Activated naive CD4-positive, alpha-beta T cell treated with anti-CD3 and anti-CD28 coated beads for 36 hours (primary cell): ENCODE measurements around the gene NCL. TPM values are rescaled to one million over a fixed set of nuclear protein-coding genes. Genes with fewer than 3 reads are reported as not detected.
A peak's percentile ranks its signal among the peaks of the same experiment; 100 is the strongest.

ENCODE experiments used
- CTCF ChIA-PET: fragments of 350-600 bp; sonication (Branson Sonifier 250); formaldehyde crosslinking; loops from one replicate; lab custom pipeline; 2021; ENCODE audit warnings: antibody characterized with exemption; lab: Charles Lee
- DNase-seq: peaks from one replicate; pipeline ENCODE4 v3.0.0-alpha.2; 2020
- H3K27ac Mint-ChIP-seq: one replicate; pipeline ENCODE4 v1.8.0; 2021; ENCODE audit warnings: mild to moderate bottlenecking, mixed read lengths
- H3K27me3 Mint-ChIP-seq: one replicate; pipeline ENCODE4 v1.8.0; 2021; ENCODE audit warnings: low read depth, mixed read lengths
- H3K36me3 Mint-ChIP-seq: one replicate; pipeline ENCODE4 v1.8.0; 2021; ENCODE audit warnings: low read depth, mixed read lengths
- H3K4me1 Mint-ChIP-seq: one replicate; pipeline ENCODE4 v1.8.0; 2021; ENCODE audit warnings: low read depth, mixed read lengths
- H3K4me3 Mint-ChIP-seq: one replicate; pipeline ENCODE4 v1.8.0; 2021; ENCODE audit warnings: mild to moderate bottlenecking, moderate library complexity, mixed read lengths
- H3K9me3 Mint-ChIP-seq: one replicate; pipeline ENCODE4 v1.8.0; 2021; ENCODE audit warnings: mixed read lengths
- intact Hi-C: fragments of 100-400 bp; cut with micrococcal nuclease; formaldehyde crosslinking; loops from one replicate; pipeline ENCODE4 v1.15.1; 2023
- total RNA-seq, 2 experiments: library from RNA; stranded (reverse); gene quantifications; one replicate each; pipeline ENCODE4 v1.2.3, GENCODE V29; 2021

Gene NCL
- total RNA-seq, 2 experiments from 2014 or later, result 908 to 911 TPM

GRCh38 chr2:231425811-231426703 lies 38.2 kb downstream of the NCL start:
- CTCF ChIA-PET, result interaction anchor here (0.6 to 1.1 kb wide), 4 partner anchors 20 to 941 kb away, joined by 3 to 4 read pairs (median 4); no protein-coding TSS in a partner anchor
- Mint-ChIP-seq H3K9me3 (peaks cover 10% of the 10 kb centered on the region), H3K36me3 (peaks cover 2% of the 10 kb centered on the region), H3K4me1 (peaks cover 14% of the 10 kb centered on the region), H3K27ac (no peak overlapping the region), H3K4me3 (no peak overlapping the region), H3K27me3 (peaks cover under 1% of the 10 kb centered on the region)
- intact Hi-C loops, result no loop called here
- DNase-seq, result peak; percentile 53

- H3K27ac Mint-ChIP-seq, result no peak overlapping the region
- no peak for DNase-seq
- no peaks in the 10 kb centered on the region for H3K36me3 Mint-ChIP-seq
- no peaks in the 10 kb centered on the region for H3K27me3 Mint-ChIP-seq
- no peak overlapping the region for H3K4me3 Mint-ChIP-seq
- H3K4me1 Mint-ChIP-seq, result peaks cover 14% of the 10 kb centered on the region
- peaks cover 4% of the 10 kb centered on the region for H3K9me3 Mint-ChIP-seq
- intact Hi-C loops, result no loop called here
- CTCF ChIA-PET, result interaction anchor here (0.6 to 1.1 kb wide), 3 partner anchors 26 to 940 kb away, joined by 3 to 4 read pairs (median 4); no protein-coding TSS in a partner anchor
These were observed 38.9 kb downstream of the NCL start for GRCh38 chr2:231425291-231425810.

- no peaks in the 10 kb centered on the region for H3K9me3 Mint-ChIP-seq
- intact Hi-C loops, result no loop called here
- no peak overlapping the region for H3K27ac Mint-ChIP-seq
- H3K27me3 Mint-ChIP-seq, result no peaks in the 10 kb centered on the region
- no peak overlapping the region for H3K4me3 Mint-ChIP-seq
- no peaks in the 10 kb centered on the region for H3K36me3 Mint-ChIP-seq
- CTCF ChIA-PET, result no interaction called here
- H3K4me1 Mint-ChIP-seq, result peaks cover 14% of the 10 kb centered on the region
- no peak for DNase-seq
These were observed 41.1 kb downstream of the NCL start for GRCh38 chr2:231423176-231423575.

- Mint-ChIP-seq H3K27me3 (no peaks in the 10 kb centered on the region), H3K36me3 (no peaks in the 10 kb centered on the region), H3K9me3 (no peaks in the 10 kb centered on the region), H3K4me3 (no peak overlapping the region), H3K4me1 (peaks cover 14% of the 10 kb centered on the region), H3K27ac (no peak overlapping the region)
- CTCF ChIA-PET, result interaction anchor here (0.6 kb wide), 1 partner anchor 131 kb away, joined by 4 read pairs; no protein-coding TSS in a partner anchor
- intact Hi-C loops, result no loop called here
- DNase-seq, result no peak
These were observed 42.2 kb downstream of the NCL start for GRCh38 chr2:231422056-231422455.

GRCh38 chr2:231421051-231421580 lies 43.2 kb downstream of the NCL start:
- Mint-ChIP-seq H3K9me3 (no peaks in the 10 kb centered on the region), H3K4me1 (peaks cover 5% of the 10 kb centered on the region), H3K27ac (no peak overlapping the region), H3K36me3 (no peaks in the 10 kb centered on the region), H3K27me3 (no peaks in the 10 kb centered on the region), H3K4me3 (no peak overlapping the region)
- no peak for DNase-seq
- intact Hi-C loops, result no loop called here
- CTCF ChIA-PET, result interaction anchor here (0.9 to 1.4 kb wide), 3 partner anchors 9 to 194 kb away, joined by 3 read pairs; no protein-coding TSS in a partner anchor

GRCh38 chr2:231418820-231419640 lies 45.3 kb downstream of the NCL start:
- H3K27me3 Mint-ChIP-seq, result peaks cover 8% of the 10 kb centered on the region
- no peaks in the 10 kb centered on the region for H3K4me1 Mint-ChIP-seq
- H3K27ac Mint-ChIP-seq, result no peak overlapping the region
- DNase-seq, result no peak
- no peaks in the 10 kb centered on the region for H3K9me3 Mint-ChIP-seq
- CTCF ChIA-PET, result interaction anchor here (0.5 to 1.5 kb wide), 4 partner anchors 33 to 366 kb away, joined by 3 to 4 read pairs (median 3); no protein-coding TSS in a partner anchor
- no peak overlapping the region for H3K4me3 Mint-ChIP-seq
- intact Hi-C loops, result no loop called here
- H3K36me3 Mint-ChIP-seq, result no peaks in the 10 kb centered on the region

GRCh38 chr2:231415029-231415428 lies 49.3 kb downstream of the NCL start:
- no peak for DNase-seq
- CTCF ChIA-PET, result interaction anchor here (1.0 to 1.6 kb wide), 2 partner anchors 9 to 246 kb away, joined by 3 to 4 read pairs; no protein-coding TSS in a partner anchor
- peaks cover 6% of the 10 kb centered on the region for H3K4me1 Mint-ChIP-seq
- peaks cover 7% of the 10 kb centered on the region for H3K9me3 Mint-ChIP-seq
- intact Hi-C loops, result no loop called here
- peaks cover 2% of the 10 kb centered on the region for H3K36me3 Mint-ChIP-seq
- no peak overlapping the region for H3K27ac Mint-ChIP-seq
- no peak overlapping the region for H3K4me3 Mint-ChIP-seq
- peaks cover 33% of the 10 kb centered on the region for H3K27me3 Mint-ChIP-seq

- intact Hi-C loops, result loop anchor here (2.0 to 5.0 kb wide), 3 partner anchors 117 to 309 kb away; no protein-coding TSS in a partner anchor
- Mint-ChIP-seq H3K4me1 (peaks cover 6% of the 10 kb centered on the region), H3K9me3 (peaks cover 8% of the 10 kb centered on the region), H3K27me3 (peaks cover 33% of the 10 kb centered on the region), H3K27ac (no peak overlapping the region), H3K4me3 (no peak overlapping the region), H3K36me3 (peaks cover 2% of the 10 kb centered on the region)
- CTCF ChIA-PET, result no interaction called here
- DNase-seq, result no peak
These were observed 50.3 kb downstream of the NCL start for GRCh38 chr2:231413921-231414476.

GRCh38 chr2:231413456-231413855 lies 50.8 kb downstream of the NCL start:
- DNase-seq, result no peak
- Mint-ChIP-seq H3K27me3 (peaks cover 33% of the 10 kb centered on the region), H3K4me1 (peaks cover 6% of the 10 kb centered on the region), H3K36me3 (peaks cover 2% of the 10 kb centered on the region), H3K4me3 (no peak overlapping the region), H3K27ac (no peak overlapping the region), H3K9me3 (peaks cover 8% of the 10 kb centered on the region)
- CTCF ChIA-PET, result interaction anchor here (0.7 kb wide), 1 partner anchor 17 kb away, joined by 3 read pairs; no protein-coding TSS in a partner anchor
- intact Hi-C loops, result loop anchor here (2.0 to 5.0 kb wide), 3 partner anchors 116 to 309 kb away; no protein-coding TSS in a partner anchor

- H3K4me1 Mint-ChIP-seq, result peaks cover 6% of the 10 kb centered on the region
- no peak overlapping the region for H3K4me3 Mint-ChIP-seq
- no peak overlapping the region for H3K27ac Mint-ChIP-seq
- CTCF ChIA-PET, result interaction anchor here (0.7 to 1.7 kb wide), 5 partner anchors 8 to 318 kb away, joined by 3 to 5 read pairs (median 3); no protein-coding TSS in a partner anchor
- intact Hi-C loops, result loop anchor here (1.0 to 5.0 kb wide), 4 partner anchors 115 to 308 kb away; no protein-coding TSS in a partner anchor
- H3K27me3 Mint-ChIP-seq, result peaks cover 33% of the 10 kb centered on the region
- peaks cover 8% of the 10 kb centered on the region for H3K9me3 Mint-ChIP-seq
- DNase-seq, result no peak
- peaks cover 2% of the 10 kb centered on the region for H3K36me3 Mint-ChIP-seq
These were observed 51.7 kb downstream of the NCL start for GRCh38 chr2:231412618-231412963.
